H1 (cell line): ENCODE data around the gene PTCD3. TPM values are rescaled to one million over a fixed set of nuclear protein-coding genes. Genes with fewer than 3 reads are reported as not detected.

Experiments
- CTCF ChIA-PET: fragments of 300-600 bp; sonication (Branson Sonifier 250); formaldehyde crosslinking; loops from one replicate; lab custom pipeline; 2021; ENCODE audit not compliant: partially characterized antibody; lab: Charles Lee
- POLR2A ChIA-PET: fragments of 300-600 bp; sonication (Branson Sonifier 250); formaldehyde crosslinking; loops from one replicate; lab custom pipeline; 2021; ENCODE audit warnings: inconsistent platforms; ENCODE audit not compliant: partially characterized antibody; lab: Charles Lee
- DNase-seq, 2 experiments: peaks; one replicate each; pipeline versions ENCODE4 v3.0.0 to v3.0.0-alpha.2; 2010 to 2022; ENCODE audit warnings: low spot score in 2 of 2, low read depth in 1 of 2, mixed read lengths in 1 of 2
- FAIRE-seq: peaks from 2 replicates; lab custom pipeline; 2011; peaks lifted over from hg19 to GRCh38; lab: Jason Lieb, UNC
- H2AFZ ChIP-seq: 2 replicates; pipeline ENCODE4 v1.8.1; 2012; ENCODE audit warnings: low read length, inconsistent platforms
- H2AK5ac ChIP-seq: 2 replicates; pipeline ENCODE4 v1.6.1; 2013; ENCODE audit warnings: low read depth, low read length
- H2BK120ac ChIP-seq: replicated peaks from 2 replicates; pipeline ENCODE3; 2013; ENCODE audit warnings: low read depth, low read length, inconsistent platforms
- H2BK12ac ChIP-seq: 2 replicates; pipeline ENCODE4 v1.6.1; 2013; ENCODE audit warnings: low read depth, low read length
- H2BK15ac ChIP-seq: 2 replicates; pipeline ENCODE4 v1.6.1; 2013; ENCODE audit warnings: low read length
- H2BK20ac ChIP-seq: 2 replicates; pipeline ENCODE4 v1.6.1; 2013; ENCODE audit warnings: low read length
- H2BK5ac ChIP-seq: 2 replicates; pipeline ENCODE4 v1.6.1; 2013; ENCODE audit warnings: low read depth, low read length
- H3K14ac ChIP-seq: 2 replicates; pipeline ENCODE4 v1.6.1; 2013; ENCODE audit warnings: inconsistent platforms; ENCODE audit not compliant: insufficient read length
- H3K18ac ChIP-seq: 2 replicates; pipeline ENCODE4 v1.6.1; 2013; ENCODE audit warnings: low read length; ENCODE audit errors: extremely low read depth
- H3K23ac ChIP-seq: 2 replicates; pipeline ENCODE4 v1.6.1; 2013; ENCODE audit warnings: inconsistent platforms; ENCODE audit not compliant: insufficient read length
- H3K23me2 ChIP-seq: 2 replicates; pipeline ENCODE4 v1.6.1; 2013; ENCODE audit warnings: low read depth, low read length
- H3K27ac ChIP-seq: 2 replicates; pipeline ENCODE4 v1.6.1; 2011; ENCODE audit warnings: low read depth, low read length, inconsistent platforms
- H3K27me3 ChIP-seq, 4 experiments: replicated peaks in 1 of 4; 1 replicate in 1 of 4; 2 replicates in 3 of 4; pipeline versions ENCODE4 v1.6.1 to v1.8.1; 2011 to 2013; ENCODE audit warnings: low read length in 3 of 4, mild to moderate bottlenecking in 3 of 4, inconsistent platforms in 2 of 4, mixed read lengths in 2 of 4, moderate library complexity in 1 of 4; ENCODE audit not compliant: control insufficient read depth in 3 of 4, insufficient read depth in 3 of 4; ENCODE audit errors: extremely low read depth in 1 of 4
- H3K36me3 ChIP-seq, 4 experiments: 2 replicates each; pipeline versions ENCODE4 v1.6.1 to v1.8.1; 2011 to 2013; ENCODE audit warnings: mild to moderate bottlenecking in 4 of 4, low read length in 3 of 4, moderate library complexity in 2 of 4, control low read depth in 1 of 4, inconsistent platforms in 1 of 4; ENCODE audit not compliant: insufficient read depth in 4 of 4, control insufficient read depth in 2 of 4
- H3K4ac ChIP-seq: replicated peaks from 2 replicates; pipeline ENCODE3; 2013; ENCODE audit warnings: low read length, low read depth, mixed read lengths, inconsistent platforms; ENCODE audit not compliant: insufficient read length
- H3K4me1 ChIP-seq, 4 experiments: replicated peaks in 1 of 4; 1 replicate in 1 of 4; 2 replicates in 3 of 4; pipeline versions ENCODE4 v1.6.1 to v1.8.1; 2011 to 2013; ENCODE audit warnings: low read length in 3 of 4, inconsistent platforms in 2 of 4, mixed read lengths in 1 of 4; ENCODE audit not compliant: insufficient read depth in 4 of 4, control insufficient read depth in 3 of 4
- H3K4me2 ChIP-seq, 2 experiments: 2 replicates each; pipeline versions ENCODE4 v1.6.1 to v1.8.1; 2011 to 2013; ENCODE audit warnings: low read depth in 2 of 2, low read length in 2 of 2, control low read depth in 1 of 2, inconsistent platforms in 1 of 2, mild to moderate bottlenecking in 1 of 2; ENCODE audit not compliant: insufficient read depth in 1 of 2
- H3K4me3 ChIP-seq, 4 experiments: fragments of 200-600, 300-600 bp in 1 of 4; sonication (generic), shearing (Covaris generic), sonication (Bioruptor Twin) in 1 of 4; 2 replicates each; pipeline versions ENCODE4 v1.5.1 to v1.8.1; 2011 to 2016; ENCODE audit warnings: low read length in 4 of 4, low read depth in 3 of 4, control low read depth in 2 of 4, inconsistent platforms in 2 of 4, mild to moderate bottlenecking in 2 of 4, mixed read lengths in 1 of 4, moderate library complexity in 1 of 4; ENCODE audit not compliant: insufficient read depth in 2 of 4; ENCODE audit errors: extremely low read depth in 1 of 4
- H3K56ac ChIP-seq: replicated peaks from 2 replicates; pipeline ENCODE3; 2013; ENCODE audit warnings: low read depth, mild to moderate bottlenecking, mixed read lengths, low read length, inconsistent platforms; ENCODE audit not compliant: insufficient read length
- H3K79me1 ChIP-seq: 2 replicates; pipeline ENCODE4 v1.6.1; 2013; ENCODE audit warnings: low read depth, low read length, control low read depth
- H3K79me2 ChIP-seq, 2 experiments: 2 replicates each; pipeline versions ENCODE4 v1.6.1 to v1.8.1; 2012 to 2013; ENCODE audit warnings: low read length in 2 of 2, mild to moderate bottlenecking in 2 of 2, inconsistent platforms in 1 of 2; ENCODE audit not compliant: insufficient read depth in 2 of 2, control insufficient read depth in 1 of 2
- H3K9ac ChIP-seq, 4 experiments: replicated peaks in 1 of 4; 1 replicate in 1 of 4; 2 replicates in 3 of 4; pipeline versions ENCODE4 v1.6.1 to v1.8.1; 2011 to 2013; ENCODE audit warnings: low read depth in 3 of 4, low read length in 3 of 4, control low read depth in 2 of 4, mild to moderate bottlenecking in 2 of 4, moderate library complexity in 2 of 4, inconsistent platforms in 1 of 4; ENCODE audit errors: extremely low read depth in 1 of 4
- H3K9me3 ChIP-seq, 2 experiments: 2 replicates each; pipeline versions ENCODE4 v1.6.1 to v1.8.1; 2012 to 2013; ENCODE audit warnings: mild to moderate bottlenecking in 2 of 2, moderate library complexity in 2 of 2, control low read depth in 1 of 2, inconsistent platforms in 1 of 2, low read depth in 1 of 2, low read length in 1 of 2, mixed read lengths in 1 of 2; ENCODE audit not compliant: insufficient read depth in 2 of 2
- H4K20me1 ChIP-seq, 2 experiments: replicated peaks in 1 of 2; 2 replicates each; pipeline versions ENCODE3 to v1.8.1; 2011 to 2013; ENCODE audit warnings: inconsistent platforms in 2 of 2, low read length in 2 of 2, mild to moderate bottlenecking in 1 of 2; ENCODE audit not compliant: insufficient read depth in 2 of 2, control insufficient read depth in 1 of 2
- H4K5ac ChIP-seq: 2 replicates; pipeline ENCODE4 v1.6.1; 2013; ENCODE audit warnings: low read length, low read depth, mixed read lengths, inconsistent platforms; ENCODE audit not compliant: insufficient read length
- H4K8ac ChIP-seq: 2 replicates; pipeline ENCODE4 v1.8.0; 2013; ENCODE audit warnings: mild to moderate bottlenecking, moderate library complexity, low read length, inconsistent platforms; ENCODE audit not compliant: insufficient read depth; ENCODE audit errors: extremely low read depth
- H4K91ac ChIP-seq: replicated peaks from 2 replicates; pipeline ENCODE3; 2013; ENCODE audit warnings: low read length, mixed read lengths, inconsistent platforms; ENCODE audit not compliant: insufficient read length
- RBBP5 ChIP-seq: IDR thresholded peaks from 2 replicates; pipeline ENCODE4 v1.7.1; 2012; ENCODE audit warnings: low read depth, mild to moderate bottlenecking, inconsistent platforms, low read length, moderate library complexity, borderline replicate concordance
- WGBS, 2 experiments: shearing (Covaris generic) in 1 of 2; methylation state at CpG; one replicate each; pipeline versions ENCODE4 v1.1.6 to v1.1.7; 2013 to 2015; ENCODE audit warnings: low lambda C conversion rate in 2 of 2, mixed read lengths in 2 of 2, inconsistent platforms in 1 of 2, low coverage in 1 of 2, missing lambda C conversion rate in 1 of 2; ENCODE audit not compliant: insufficient replicate concordance in 2 of 2, insufficient coverage in 1 of 2, insufficient read length in 1 of 2; ENCODE audit errors: extremely low coverage in 1 of 2, missing lambda C conversion rate in 1 of 2; 5-methylcytosine and 5-hydroxymethylcytosine counted together
- polyA plus RNA-seq, 7 experiments: library from polyadenylated mRNA; depleted of rRNA in 3 of 7; stranded (reverse) in 5 of 7; unstranded in 2 of 7; fragments of >200 nt in 5 of 7; fragments of 200-250 nt in 2 of 7; gene quantifications; 1 replicate in 5 of 7; 2 replicates in 1 of 7; 4 replicates in 1 of 7; pipeline versions ENCODE4 v1.2.1 to v1.2.3, GENCODE V29; 2011 to 2013; ENCODE audit warnings: missing spikeins in 2 of 7, mixed read lengths in 2 of 7
- total RNA-seq: library from RNA; stranded (reverse); fragmentation: NEBNext Ultra II Directional; extraction: Animal tissue kit (Norgen Biotek cat#: 25700); gene quantifications from 2 replicates; pipeline ENCODE4 v1.2.1, GENCODE V29; 2021

Gene PTCD3
- total and polyA plus RNA-seq, 2 of the 8 experiments (the other 6 are each of a cell fraction or from before 2014, with no cell fraction given), result 64.3 to 192 TPM

DNA sequence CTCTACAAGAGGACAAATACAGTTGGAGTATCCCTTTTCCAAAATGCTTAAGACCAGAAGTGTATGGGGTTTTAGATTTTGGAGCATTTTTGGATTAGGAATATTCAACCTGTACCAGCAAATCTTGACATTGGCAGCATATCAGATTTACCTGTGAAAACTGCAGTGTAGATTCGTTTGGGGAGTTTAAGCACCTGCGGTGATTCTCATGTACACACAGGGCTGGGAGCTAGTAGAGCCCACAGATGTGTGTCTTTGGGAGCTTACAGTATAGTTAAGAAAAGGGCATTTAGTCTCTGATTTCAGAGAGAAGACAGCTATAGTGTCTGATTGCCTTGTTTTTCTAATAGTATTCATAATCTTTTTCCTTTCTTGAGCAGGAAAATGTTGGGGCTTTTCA lies 30.1 kb downstream of the PTCD3 start:
- Histone ChIP-seq H3K4me2 (no peak overlapping the region), H3K9ac (no peak overlapping the region), H4K20me1 (peaks cover 0 to 9% of the 10 kb centered on the region in 2 experiments), H2AFZ (no peak overlapping the region), H2BK20ac (no peak overlapping the region), H4K5ac (no peak overlapping the region), H2AK5ac (no peak overlapping the region), H3K27ac (no peak overlapping the region), H3K79me1 (no peaks in the 10 kb centered on the region), H4K91ac (no peak overlapping the region), H3K18ac (no peak overlapping the region), H3K9me3 (no peaks in the 10 kb centered on the region), H3K36me3 (peaks cover 51 to 96% (median 86%) of the 10 kb centered on the region in 4 experiments), H3K79me2 (no peaks in the 10 kb centered on the region), H4K8ac (no peak overlapping the region), H3K4me3 (no peak overlapping the region), H3K56ac (no peak overlapping the region), H3K4me1 (no peaks in the 10 kb centered on the region), H2BK12ac (no peak overlapping the region), H3K23me2 (no peaks in the 10 kb centered on the region), H2BK120ac (no peak overlapping the region), H3K27me3 (no peaks in the 10 kb centered on the region), H3K4ac (no peak overlapping the region), H2BK5ac (no peak overlapping the region), H3K23ac (no peak overlapping the region), H2BK15ac (no peak overlapping the region), H3K14ac (no peak overlapping the region)
- DNase-seq (no peak), FAIRE-seq (no peak)
- ChIA-PET CTCF (interaction anchor here (0.8 to 1.4 kb wide), 5 partner anchors 9 to 67 kb away, joined by 3 to 4 read pairs (median 4); no protein-coding TSS in a partner anchor), POLR2A (interaction anchor here (1.5 to 4.3 kb wide), 6 partner anchors 8 to 25 kb away, joined by 4 to 24 read pairs (median 6); no protein-coding TSS in a partner anchor)
- TF ChIP-seq RBBP5, result no peak
- WGBS, 2 experiments, result 93% methylated on average over 2 of the region's 2 CpGs; no CpG with 5 or more reads in 1 of the 2 experiments
